ENCODE results near the gene BLZF1. TPM values are rescaled to one million over a fixed set of nuclear protein-coding genes. Genes with fewer than 3 reads are reported as not detected.
A peak's percentile ranks its signal among the peaks of the same experiment; 100 is the strongest.

Gene BLZF1
- total and polyA plus RNA-seq, 2 of the 8 experiments (the other 6 are each of a cell fraction or from before 2014, with no cell fraction given), result 1.8 to 10.3 TPM

GRCh38 chr1:169367096-169367685 is 804 bp upstream of the BLZF1 start:
- TF ChIP-seq FOSL1 (IDR thresholded peaks at IDR 0.05; ENCODE audit: insufficient read depth, low read depth, low read length), result no peak
- no peak for TF ChIP-seq ASH2L (IDR thresholded peaks at IDR 0.05; ENCODE audit: low read length)
- TF ChIP-seq EP300 (IDR thresholded peaks at IDR 0.05; ENCODE audit: borderline replicate concordance in 1 of 2, low read depth in 2 of 2, low read length in 2 of 2), result no peak
- no peak for TF ChIP-seq CHD1 (IDR thresholded peaks at IDR 0.05; ENCODE audit: low read depth, low read length)
- no peak for TF ChIP-seq CREB1 (IDR thresholded peaks at IDR 0.05)
- no peak for TF ChIP-seq USF2 (IDR thresholded peaks at IDR 0.05; ENCODE audit: low read length)
- no peak for TF ChIP-seq HDAC2 (IDR thresholded peaks at IDR 0.05; ENCODE audit: borderline replicate concordance in 1 of 2, low read depth in 2 of 2, low read length in 2 of 2)
- Histone ChIP-seq H3K14ac (ENCODE audit: insufficient read length) (no peak overlapping the region), H3K27me3 (replicated peaks in 1 of 4; ENCODE audit: control insufficient read depth in 3 of 4, extremely low read depth in 1 of 4, insufficient read depth in 3 of 4, low read length in 3 of 4) (no peaks in the 10 kb centered on the region), H2BK120ac (replicated peaks; ENCODE audit: low read depth, low read length) (no peak overlapping the region), H4K5ac (ENCODE audit: insufficient read length, low read depth, low read length) (no peak overlapping the region), H2BK12ac (ENCODE audit: low read depth, low read length) (no peak overlapping the region), H2BK5ac (ENCODE audit: low read depth, low read length) (0 out of 2 replicates have a peak overlapping the region, but pooled peaks have one; percentile 17), H3K23ac (ENCODE audit: insufficient read length) (no peak overlapping the region), H2AK5ac (ENCODE audit: low read depth, low read length) (no peak overlapping the region), H3K4me2 (ENCODE audit: insufficient read depth in 1 of 2, low read depth in 2 of 2, low read length in 2 of 2) (peak overlapping the region; percentile 55 to 79), H3K4me1 (replicated peaks in 1 of 4; ENCODE audit: control insufficient read depth in 3 of 4, insufficient read depth in 4 of 4, low read length in 3 of 4) (no peaks in the 10 kb centered on the region; a peak in 1 of 7 replicates), H3K9me3 (ENCODE audit: insufficient read depth in 2 of 2, low read depth in 1 of 2, low read length in 1 of 2) (peaks cover 0 to 3% of the 10 kb centered on the region in 2 experiments; a peak in 1 of 4 replicates), H2BK15ac (ENCODE audit: low read length) (no peak overlapping the region), H3K56ac (replicated peaks; ENCODE audit: insufficient read length, low read depth, low read length) (no peak overlapping the region), H3K4ac (replicated peaks; ENCODE audit: insufficient read length, low read depth, low read length) (no peak overlapping the region), H4K91ac (replicated peaks; ENCODE audit: insufficient read length, low read length) (no peak overlapping the region), H3K9ac (replicated peaks in 1 of 4; ENCODE audit: extremely low read depth in 1 of 4, low read depth in 3 of 4, low read length in 3 of 4) (peak overlapping the region in 2 of 4 experiments; percentile 35 to 66; a peak in 3 of 7 replicates), H2BK20ac (ENCODE audit: low read length) (no peak overlapping the region), H3K23me2 (ENCODE audit: low read depth, low read length) (peaks cover 7% of the 10 kb centered on the region), H3K27ac (ENCODE audit: low read depth, low read length) (no peak overlapping the region), H3K79me2 (ENCODE audit: control insufficient read depth in 1 of 2, insufficient read depth in 2 of 2, low read length in 2 of 2) (peaks cover 0 to 14% of the 10 kb centered on the region in 2 experiments; a peak in 2 of 4 replicates), H3K36me3 (ENCODE audit: control insufficient read depth in 2 of 4, insufficient read depth in 4 of 4, low read length in 3 of 4) (peaks cover 0 to 6% (median 1%) of the 10 kb centered on the region in 4 experiments; a peak in 1 of 8 replicates), H4K20me1 (replicated peaks in 1 of 2; ENCODE audit: control insufficient read depth in 1 of 2, insufficient read depth in 2 of 2, low read length in 2 of 2) (no peaks in the 10 kb centered on the region), H4K8ac (ENCODE audit: extremely low read depth, insufficient read depth, low read length) (no peak overlapping the region), H2AFZ (ENCODE audit: low read length) (peak overlapping the region; percentile 99), H3K18ac (ENCODE audit: extremely low read depth, low read length) (no peak overlapping the region), H3K4me3 (ENCODE audit: extremely low read depth in 1 of 4, insufficient read depth in 2 of 4, low read depth in 3 of 4, low read length in 4 of 4) (peak overlapping the region; percentile 87 to 98 (median 92)), H3K79me1 (ENCODE audit: low read depth, low read length) (no peaks in the 10 kb centered on the region)
- ChIA-PET POLR2A (ENCODE audit: partially characterized antibody) (interaction anchor here (0.9 to 1.2 kb wide), 4 partner anchors 11 to 257 kb away, joined by 3 to 5 read pairs (median 4); partner anchors contain the start of gene SLC19A2), CTCF (ENCODE audit: partially characterized antibody) (interaction anchor here (1.4 to 2.5 kb wide), 2 partner anchors 9 to 19 kb away, joined by 3 to 8 read pairs; no protein-coding TSS in a partner anchor)
- DNase-seq (ENCODE audit: low read depth in 1 of 2, low spot score in 2 of 2) (no peak), FAIRE-seq (no peak)
- 16% methylated on average over 15 of the region's 15 CpGs; no CpG with 5 or more reads in 1 of the 2 experiments for WGBS, 2 experiments (ENCODE audit: extremely low coverage in 1 of 2, insufficient coverage in 1 of 2, insufficient read length in 1 of 2, insufficient replicate concordance in 2 of 2, low coverage in 1 of 2, low lambda C conversion rate in 2 of 2, missing lambda C conversion rate in 1 of 2)
